Measurements from ENCODE around the gene OTOA.

Gene OTOA

DNA sequence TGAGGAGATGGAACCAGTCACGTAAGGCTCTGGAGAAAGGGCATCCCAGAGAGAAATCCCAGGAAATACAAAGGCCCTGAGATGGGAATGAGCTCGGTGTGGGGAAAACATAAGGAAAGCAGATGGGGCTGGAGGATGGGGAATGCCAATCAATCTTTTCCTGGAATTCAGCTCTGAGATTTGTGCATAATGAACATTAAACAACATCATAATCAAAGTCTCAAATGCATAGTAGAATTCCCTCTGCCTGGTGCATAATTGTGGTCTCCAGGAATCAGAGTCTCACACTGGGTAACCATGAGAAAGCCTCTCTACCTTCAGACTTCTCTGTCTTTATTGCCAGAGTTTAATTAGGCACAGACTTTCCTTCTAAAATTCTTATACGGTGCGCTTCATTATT is 30.8 kb downstream of the OTOA start:
- ATAC-seq (ENCODE audit: insufficient read depth, low read depth) (no peak), DNase-seq (no peak)
- H3K36me3 ChIP-seq (ENCODE audit: insufficient read depth, low read length), result no peaks in the 10 kb centered on the region
- H4K20me1 ChIP-seq (ENCODE audit: insufficient read depth, low read length), result no peaks in the 10 kb centered on the region
- H3K9me3 ChIP-seq (ENCODE audit: insufficient read depth, low read length, severe bottlenecking), result no peaks in the 10 kb centered on the region
- TF ChIP-seq EZH2 (IDR thresholded peaks at IDR 0.05; ENCODE audit: borderline replicate concordance, low read depth, low read length, severe bottlenecking) (no peak), CTCF (IDR thresholded peaks at IDR 0.05; ENCODE audit: borderline replicate concordance, extremely low read depth, low read length, poor library complexity, severe bottlenecking) (no peak)
- no peak overlapping the region for H3K9ac ChIP-seq (ENCODE audit: low read depth, low read length)
- no peaks in the 10 kb centered on the region for H3K79me2 ChIP-seq (ENCODE audit: insufficient read depth, low read length)
- no peaks in the 10 kb centered on the region for H3K27me3 ChIP-seq (ENCODE audit: insufficient read depth, low read length, poor library complexity)
- no peak overlapping the region for H3K4me2 ChIP-seq (ENCODE audit: insufficient read depth, low read length)
- no peak overlapping the region for H2AFZ ChIP-seq (ENCODE audit: low read depth, low read length)
- H3K4me1 ChIP-seq (ENCODE audit: insufficient read depth, low read length), result no peaks in the 10 kb centered on the region
- H3K4me3 ChIP-seq (ENCODE audit: low read depth in 1 of 2, low read length in 2 of 2), result no peak overlapping the region
- no peak overlapping the region for H3K27ac ChIP-seq (ENCODE audit: low read length)

DNA sequence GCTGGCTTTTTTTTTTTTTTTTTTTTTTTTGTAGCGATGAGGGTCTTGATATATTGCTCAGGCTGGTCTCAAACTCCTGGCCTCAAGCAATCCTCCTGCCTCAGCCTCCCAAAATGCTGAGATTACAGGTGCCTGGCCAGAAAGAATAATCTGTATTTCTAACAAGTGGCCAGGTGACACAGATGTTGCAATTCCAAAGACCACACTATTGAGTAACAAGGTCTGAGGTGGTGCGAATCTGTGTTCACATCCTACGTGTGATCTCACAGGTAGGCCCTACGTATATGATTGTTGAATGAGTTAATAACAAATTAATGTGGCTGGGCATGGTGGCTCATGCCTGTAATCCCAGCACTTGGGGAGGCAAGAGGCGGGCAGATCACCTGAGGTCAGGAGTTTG is 33.3 kb downstream of the OTOA start:
- no peaks in the 10 kb centered on the region for H4K20me1 ChIP-seq (ENCODE audit: insufficient read depth, low read length)
- H3K36me3 ChIP-seq (ENCODE audit: insufficient read depth, low read length), result no peaks in the 10 kb centered on the region
- no peak overlapping the region for H3K4me3 ChIP-seq (ENCODE audit: low read depth in 1 of 2, low read length in 2 of 2)
- no peaks in the 10 kb centered on the region for H3K9me3 ChIP-seq (ENCODE audit: insufficient read depth, low read length, severe bottlenecking)
- H3K4me1 ChIP-seq (ENCODE audit: insufficient read depth, low read length), result no peaks in the 10 kb centered on the region
- no peaks in the 10 kb centered on the region for H3K79me2 ChIP-seq (ENCODE audit: insufficient read depth, low read length)
- no peak overlapping the region for H3K9ac ChIP-seq (ENCODE audit: low read depth, low read length)
- TF ChIP-seq CTCF (IDR thresholded peaks at IDR 0.05; ENCODE audit: borderline replicate concordance, extremely low read depth, low read length, poor library complexity, severe bottlenecking) (no peak), EZH2 (IDR thresholded peaks at IDR 0.05; ENCODE audit: borderline replicate concordance, low read depth, low read length, severe bottlenecking) (no peak)
- DNase-seq, result no peak
- no peaks in the 10 kb centered on the region for H3K27me3 ChIP-seq (ENCODE audit: insufficient read depth, low read length, poor library complexity)
- no peak for ATAC-seq (ENCODE audit: insufficient read depth, low read depth)
- no peak overlapping the region for H2AFZ ChIP-seq (ENCODE audit: low read depth, low read length)
- no peak overlapping the region for H3K27ac ChIP-seq (ENCODE audit: low read length)
- H3K4me2 ChIP-seq (ENCODE audit: insufficient read depth, low read length), result no peak overlapping the region

- H3K9ac ChIP-seq (ENCODE audit: low read depth, low read length), result no peak overlapping the region
- no peaks in the 10 kb centered on the region for H3K36me3 ChIP-seq (ENCODE audit: insufficient read depth, low read length)
- no peaks in the 10 kb centered on the region for H4K20me1 ChIP-seq (ENCODE audit: insufficient read depth, low read length)
- no peaks in the 10 kb centered on the region for H3K27me3 ChIP-seq (ENCODE audit: insufficient read depth, low read length, poor library complexity)
- H3K27ac ChIP-seq (ENCODE audit: low read length), result no peak overlapping the region
- H3K4me3 ChIP-seq (ENCODE audit: low read depth in 1 of 2, low read length in 2 of 2), result no peak overlapping the region
- no peaks in the 10 kb centered on the region for H3K4me1 ChIP-seq (ENCODE audit: insufficient read depth, low read length)
- no peak overlapping the region for H2AFZ ChIP-seq (ENCODE audit: low read depth, low read length)
- ATAC-seq (ENCODE audit: insufficient read depth, low read depth) (no peak), DNase-seq (no peak)
- H3K4me2 ChIP-seq (ENCODE audit: insufficient read depth, low read length), result no peak overlapping the region
- TF ChIP-seq EZH2 (IDR thresholded peaks at IDR 0.05; ENCODE audit: borderline replicate concordance, low read depth, low read length, severe bottlenecking) (no peak), CTCF (IDR thresholded peaks at IDR 0.05; ENCODE audit: borderline replicate concordance, extremely low read depth, low read length, poor library complexity, severe bottlenecking) (no peak)
- H3K9me3 ChIP-seq (ENCODE audit: insufficient read depth, low read length, severe bottlenecking), result no peaks in the 10 kb centered on the region
- no peaks in the 10 kb centered on the region for H3K79me2 ChIP-seq (ENCODE audit: insufficient read depth, low read length)
Observed at GRCh38 chr16:21698169-21699032, 34.6 kb downstream of the OTOA start.
